WTC11 (cell line): ENCODE measurements around the gene GTF2F1. TPM values are rescaled to one million over a fixed set of nuclear protein-coding genes. Genes with fewer than 3 reads are reported as not detected.
"Not testable (repeated sequence)": the region's sequence is repeated elsewhere in the genome, so short reads cannot be mapped to it uniquely, and the experiment has no call there.

ENCODE experiments used
- ATAC-seq: fragments of 200-7000 bp; cut with Tn5 transposase; 2 replicates; pipeline ENCODE4 v1.10.0; 2021; ENCODE audit warnings: mild to moderate bottlenecking, moderate library complexity
- CTCF ChIA-PET: fragments of 300-600 bp; sonication (Branson Sonifier 250); formaldehyde crosslinking; loops from one replicate; lab custom pipeline; 2021; ENCODE audit warnings: antibody characterized with exemption; lab: Charles Lee
- POLR2A ChIA-PET: fragments of 350-600 bp; sonication (Branson Sonifier 250); formaldehyde crosslinking; loops from one replicate; lab custom pipeline; 2021; ENCODE audit warnings: antibody characterized with exemption; lab: Charles Lee
- DNase-seq: peaks from one replicate; pipeline ENCODE4 v3.0.0; 2021; ENCODE audit warnings: low spot score
- H3K27ac Mint-ChIP-seq: 2 replicates; pipeline ENCODE4 v1.8.0; 2021; ENCODE audit warnings: mixed read lengths
- H3K27me3 Mint-ChIP-seq: 2 replicates; pipeline ENCODE4 v1.8.0; 2021; ENCODE audit warnings: low read depth, mild to moderate bottlenecking, moderate library complexity, mixed read lengths
- H3K36me3 Mint-ChIP-seq: 2 replicates; pipeline ENCODE4 v1.8.0; 2021; ENCODE audit warnings: mixed read lengths
- H3K4me1 Mint-ChIP-seq: 2 replicates; pipeline ENCODE4 v1.8.0; 2022; ENCODE audit warnings: mixed read lengths
- H3K4me3 Mint-ChIP-seq: 2 replicates; pipeline ENCODE4 v1.8.0; 2021; ENCODE audit warnings: mild to moderate bottlenecking, moderate library complexity, mixed read lengths
- H3K9me3 Mint-ChIP-seq: 2 replicates; pipeline ENCODE4 v1.8.0; 2021; ENCODE audit warnings: mixed read lengths
- CREB1 ChIP-seq: sonication (generic); formaldehyde crosslinking; IDR thresholded peaks from 2 replicates; pipeline ENCODE4 v1.8.0; 2023; ENCODE audit warnings: mild to moderate bottlenecking, missing genetic modification reagents
- E2F1 ChIP-seq: sonication (generic); formaldehyde crosslinking; IDR thresholded peaks from 2 replicates; pipeline ENCODE4 v1.8.0; 2022; ENCODE audit warnings: mild to moderate bottlenecking, missing genetic modification reagents
- GABPB1 ChIP-seq: sonication (generic); formaldehyde crosslinking; IDR thresholded peaks from 2 replicates; pipeline ENCODE4 v1.8.1; 2023; ENCODE audit warnings: mild to moderate bottlenecking, missing genetic modification reagents
- IRF2 ChIP-seq: sonication (generic); formaldehyde crosslinking; IDR thresholded peaks from 2 replicates; pipeline ENCODE4 v1.8.0; 2022; ENCODE audit warnings: low read depth, missing genetic modification reagents, borderline replicate concordance
- ZNF219 ChIP-seq: sonication (generic); formaldehyde crosslinking; IDR thresholded peaks from 2 replicates; pipeline ENCODE4 v1.8.0; 2023; ENCODE audit warnings: missing genetic modification reagents, mild to moderate bottlenecking, borderline replicate concordance
- ZNF317 ChIP-seq: sonication (generic); formaldehyde crosslinking; IDR thresholded peaks from 2 replicates; pipeline ENCODE4 v1.8.1; 2023; ENCODE audit warnings: low read depth, mild to moderate bottlenecking, moderate library complexity, missing genetic modification reagents, borderline replicate concordance
- ZNF512 ChIP-seq: sonication (generic); formaldehyde crosslinking; IDR thresholded peaks from 2 replicates; pipeline ENCODE4 v1.8.1; 2022; ENCODE audit warnings: missing genetic modification reagents, borderline replicate concordance
- total RNA-seq: library from RNA; stranded (reverse); gene quantifications from 3 replicates; pipeline ENCODE4 v1.2.3, GENCODE V29; 2021

GTF2F1 gene
- total RNA-seq, 1 experiment from 2014 or later, result 62.4 TPM

- TF ChIP-seq GABPB1 (CRISPR knock-in tag) (no peak), ZNF317 (CRISPR knock-in tag) (no peak), E2F1 (CRISPR knock-in tag) (no peak)
- Mint-ChIP-seq H3K27me3 (peaks cover 8% of the 10 kb centered on the region; the same call in 1 of the 2 replicates), H3K4me1 (peaks cover 5% of the 10 kb centered on the region; the same call in 1 of the 2 replicates), H3K36me3 (peaks cover 23% of the 10 kb centered on the region), H3K4me3 (peak overlapping the region; percentile 83), H3K9me3 (no peaks in the 10 kb centered on the region), H3K27ac (no peak overlapping the region)
- no peak for DNase-seq
- peak; percentile 9 for ATAC-seq
- ChIA-PET CTCF (no interaction called here), POLR2A (interaction anchor here (1.5 kb wide), 1 partner anchor 11 kb away, joined by 11 read pairs; the partner anchor contains the start of gene ALKBH7)
These were observed 31.0 kb downstream of the GTF2F1 start for GRCh38 chr19:6362027-6362350.

GRCh38 chr19:6360857-6361216 is 32.1 kb downstream of the GTF2F1 start:
- H3K27me3 Mint-ChIP-seq, H3K9me3 Mint-ChIP-seq, H3K4me1 Mint-ChIP-seq, ATAC-seq, DNase-seq, H3K27ac Mint-ChIP-seq: not testable (repeated sequence)
- peak overlapping the region; percentile 83 for H3K4me3 Mint-ChIP-seq
- ChIA-PET POLR2A (interaction anchor here (0.9 to 1.5 kb wide), 2 partner anchors 12 to 32 kb away, joined by 4 to 11 read pairs; partner anchors contain the start of genes ALKBH7 and GTF2F1), CTCF (interaction anchor here (0.5 to 2.1 kb wide), 6 partner anchors 12 to 142 kb away, joined by 3 to 18 read pairs (median 4); partner anchors contain the start of gene ALKBH7)
- H3K36me3 Mint-ChIP-seq, result peaks cover 16% of the 10 kb centered on the region

- not testable (repeated sequence) for H3K4me1 Mint-ChIP-seq, ATAC-seq, H3K4me3 Mint-ChIP-seq, H3K27ac Mint-ChIP-seq, H3K9me3 Mint-ChIP-seq, DNase-seq, H3K27me3 Mint-ChIP-seq
- CTCF ChIA-PET, result interaction anchor here (0.5 to 2.1 kb wide), 2 partner anchors 12 to 77 kb away, joined by 4 to 18 read pairs; partner anchors contain the start of gene ALKBH7
- POLR2A ChIA-PET, result interaction anchor here (0.9 kb wide), 1 partner anchor 33 kb away, joined by 4 read pairs; the partner anchor contains the start of gene GTF2F1
- H3K36me3 Mint-ChIP-seq, result peaks cover 12% of the 10 kb centered on the region
These were observed 32.5 kb downstream of the GTF2F1 start for GRCh38 chr19:6360445-6360844.

GRCh38 chr19:6359568-6360341 is 33.2 kb downstream of the GTF2F1 start:
- Mint-ChIP-seq H3K4me3 (no peak overlapping the region), H3K9me3 (no peaks in the 10 kb centered on the region)
- POLR2A ChIA-PET, result no interaction called here

GRCh38 chr19:6358003-6358402 is 35.0 kb downstream of the GTF2F1 start:
- Mint-ChIP-seq H3K4me1 (peaks cover 5% of the 10 kb centered on the region; the same call in 1 of the 2 replicates), H3K4me3 (no peak overlapping the region), H3K27ac (no peak overlapping the region), H3K27me3 (peaks cover 8% of the 10 kb centered on the region; the same call in 1 of the 2 replicates), H3K9me3 (no peaks in the 10 kb centered on the region; the same call in 1 of the 2 replicates), H3K36me3 (no peaks in the 10 kb centered on the region)
- ChIA-PET CTCF (interaction anchor here (1.6 kb wide), 1 partner anchor 310 kb away, joined by 6 read pairs; no protein-coding TSS in a partner anchor), POLR2A (interaction anchor here (0.6 to 1.4 kb wide), 3 partner anchors 15 to 549 kb away, joined by 3 read pairs; partner anchors contain the start of gene ALKBH7)
- TF ChIP-seq CREB1 (CRISPR knock-in tag), result no peak
- TF ChIP-seq ZNF512, result no peak
- TF ChIP-seq ZNF219, result no peak
- ATAC-seq, result no peak
- DNase-seq, result no peak

More at GRCh38 chr19:6359568-6360341, 33.2 kb downstream of the GTF2F1 start:
- no peak for DNase-seq
- peaks cover 5% of the 10 kb centered on the region; the same call in 1 of the 2 replicates for H3K4me1 Mint-ChIP-seq
- peaks cover 8% of the 10 kb centered on the region; the same call in 1 of the 2 replicates for H3K27me3 Mint-ChIP-seq
- CTCF ChIA-PET, result interaction anchor here (2.1 kb wide), 1 partner anchor 13 kb away, joined by 18 read pairs; the partner anchor contains the start of gene ALKBH7
- peaks cover 6% of the 10 kb centered on the region for H3K36me3 Mint-ChIP-seq
- no peak for TF ChIP-seq IRF2 (CRISPR knock-in tag)
- ATAC-seq, result no peak
- no peak overlapping the region for H3K27ac Mint-ChIP-seq
